GM12892 (cell line): ENCODE measurements around the gene PAX3. TPM values are rescaled to one million over a fixed set of nuclear protein-coding genes. Genes with fewer than 3 reads are reported as not detected.

Source experiments
- DNase-seq: peaks from one replicate; pipeline ENCODE4 v3.0.0; 2011; ENCODE audit not compliant: insufficient read length
- FAIRE-seq: peaks from 2 replicates; lab custom pipeline; 2011; peaks lifted over from hg19 to GRCh38; lab: Jason Lieb, UNC
- POLR2A ChIP-seq: IDR thresholded peaks from 2 replicates; pipeline ENCODE4 v1.6.1; 2011; ENCODE audit warnings: low read depth, low read length, control low read depth
- POLR2AphosphoS5 ChIP-seq: IDR thresholded peaks from 2 replicates; pipeline ENCODE4 v1.6.1; 2011; ENCODE audit warnings: low read depth, low read length, control low read depth
- TAF1 ChIP-seq: IDR thresholded peaks from 2 replicates; pipeline ENCODE4 v1.6.1; 2011; ENCODE audit warnings: low read depth, mild to moderate bottlenecking, control low read depth, low read length, borderline replicate concordance
- polyA plus RNA-seq: library from polyadenylated mRNA; unstranded; fragments of >200 nt; gene quantifications from one replicate; pipeline ENCODE4 v1.2.1, GENCODE V29; 2012; ENCODE audit warnings: missing spikeins, inconsistent platforms; ENCODE audit not compliant: missing spikeins

The PAX3 gene
- polyA plus RNA-seq, result not detected

DNA sequence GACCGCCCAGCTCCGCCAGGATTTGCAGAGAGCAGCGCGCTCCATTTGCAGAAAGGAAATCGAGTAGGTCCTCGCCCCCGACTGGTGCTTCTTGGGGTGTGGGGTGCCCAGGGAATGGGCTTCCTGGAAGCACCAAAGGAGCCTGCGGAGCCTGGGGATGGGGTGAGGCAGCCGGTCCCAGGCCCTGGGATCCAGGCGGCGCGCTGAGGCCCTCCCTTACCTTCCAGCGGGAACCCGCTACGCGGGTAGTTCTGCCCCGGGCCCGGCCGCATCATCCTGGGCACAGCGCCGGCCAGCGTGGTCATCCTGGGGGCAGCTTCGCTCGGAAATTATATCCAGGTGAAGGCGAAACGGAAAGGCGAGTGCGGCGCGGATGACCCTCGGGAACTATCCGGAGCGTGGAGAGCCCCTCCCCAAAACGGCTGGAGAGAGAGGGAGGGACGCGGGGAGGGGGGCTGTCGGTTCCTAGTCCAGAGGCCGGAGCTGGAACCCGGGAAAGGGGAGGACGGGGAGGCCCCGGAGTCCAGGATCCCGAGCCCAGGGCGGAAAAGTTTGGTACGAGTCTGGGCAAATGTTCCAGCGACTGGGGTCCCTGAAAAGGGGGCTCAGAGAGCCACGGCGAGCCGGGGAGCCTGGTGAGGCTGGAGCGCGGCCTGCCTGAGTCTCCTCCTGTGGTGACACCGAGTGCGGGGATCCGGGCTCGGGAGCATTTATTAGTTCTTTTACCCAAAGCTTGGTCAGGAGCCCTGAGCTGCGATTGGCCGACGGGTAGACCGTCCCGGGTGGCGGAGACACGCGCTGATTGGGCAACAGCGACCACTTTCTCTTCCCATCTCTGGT, at the start of gene PAX3:
Gene PAX3, minus strand, starts transcription at position 688 of the 840 bp plus-strand sequence. Its CDS starts 383 bp downstream, at position 305.
- no peak for TF ChIP-seq POLR2A
- no peak for TF ChIP-seq TAF1
- TF ChIP-seq POLR2AphosphoS5, result no peak
- DNase-seq (no peak), FAIRE-seq (no peak)

DNA sequence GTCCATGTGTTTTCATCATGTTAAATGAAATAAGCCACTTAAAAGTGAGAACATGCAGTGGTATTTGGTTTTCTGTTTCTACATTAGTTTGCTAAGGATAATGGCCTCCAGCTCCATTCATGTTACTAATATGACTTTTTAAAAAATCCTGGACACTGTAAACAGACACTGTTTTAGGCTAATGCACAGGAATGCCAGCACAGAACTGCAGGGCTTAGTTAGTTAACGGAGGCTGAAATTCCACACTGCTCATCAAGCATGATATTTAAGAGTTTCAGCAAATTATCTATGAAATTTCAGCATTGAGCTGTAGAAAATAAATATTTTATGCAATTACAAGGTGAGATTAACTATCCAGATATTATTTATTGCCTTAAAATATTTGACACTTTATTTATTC, 42.5 kb upstream of the PAX3 start:
- FAIRE-seq (no peak), DNase-seq (no peak)
- TF ChIP-seq TAF1 (no peak), POLR2A (no peak), POLR2AphosphoS5 (no peak)

DNA sequence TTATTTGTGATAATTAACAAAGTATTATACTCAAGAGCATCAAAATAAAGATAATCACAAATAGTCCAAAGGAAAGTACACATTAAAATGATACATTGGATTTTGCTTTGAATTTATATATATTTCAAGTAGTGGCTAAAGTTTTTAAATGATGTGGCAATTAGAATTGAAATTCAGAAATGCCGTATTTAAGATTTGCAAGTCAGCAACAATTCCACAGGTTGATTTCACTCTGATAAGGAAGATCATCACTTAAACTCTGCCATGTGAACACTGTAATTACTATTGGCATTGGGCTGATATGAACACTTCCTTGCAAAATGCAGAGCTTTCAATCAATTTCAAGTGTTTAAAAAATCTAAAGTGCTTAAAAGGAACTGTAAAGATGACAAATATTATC, 39.6 kb upstream of the PAX3 start:
- DNase-seq (no peak), FAIRE-seq (no peak)
- TF ChIP-seq POLR2AphosphoS5, result no peak
- TF ChIP-seq TAF1, result no peak
- TF ChIP-seq POLR2A, result no peak

DNA sequence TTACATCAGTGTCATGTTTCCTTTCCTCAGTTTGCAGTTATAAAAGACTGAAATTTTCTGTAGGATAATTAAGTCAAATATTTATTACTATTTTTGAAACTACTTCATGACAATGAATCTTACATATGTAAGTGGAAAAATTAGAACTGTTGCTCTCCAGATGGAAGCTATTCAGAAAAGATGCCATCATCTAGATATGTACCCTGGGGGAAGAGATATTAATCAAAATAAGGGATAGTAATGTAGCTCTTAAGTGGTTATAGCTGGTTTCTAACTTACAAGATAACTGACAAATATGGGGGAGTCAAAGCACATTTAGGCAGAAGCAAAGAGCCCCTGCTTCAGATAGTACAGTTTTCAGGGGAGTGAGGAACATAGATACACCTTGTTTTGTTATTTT, 38.1 kb upstream of the PAX3 start:
- no peak for DNase-seq
- FAIRE-seq, result no peak
- TF ChIP-seq POLR2A (no peak), TAF1 (no peak), POLR2AphosphoS5 (no peak)

DNA sequence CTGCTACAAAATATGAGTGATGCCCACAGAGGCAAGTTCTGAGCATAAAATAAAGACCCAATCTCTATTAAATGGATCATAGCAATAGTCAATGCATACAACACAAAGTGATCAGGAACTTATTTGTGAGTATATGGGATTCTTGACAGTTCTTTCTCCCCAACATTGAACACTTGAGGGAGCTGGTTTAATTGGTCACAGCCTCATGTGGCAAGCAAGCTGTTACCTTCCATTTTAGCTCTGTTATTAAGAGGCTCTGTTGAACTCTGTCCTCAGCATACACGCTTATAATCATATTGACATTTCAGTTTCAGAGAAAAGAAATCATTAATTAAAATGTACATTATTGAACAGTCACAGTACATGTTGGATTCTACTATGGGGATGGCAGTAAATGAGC, 37.6 kb upstream of the PAX3 start:
- no peak for FAIRE-seq
- no peak for DNase-seq
- no peak for TF ChIP-seq TAF1
- no peak for TF ChIP-seq POLR2AphosphoS5
- no peak for TF ChIP-seq POLR2A

DNA sequence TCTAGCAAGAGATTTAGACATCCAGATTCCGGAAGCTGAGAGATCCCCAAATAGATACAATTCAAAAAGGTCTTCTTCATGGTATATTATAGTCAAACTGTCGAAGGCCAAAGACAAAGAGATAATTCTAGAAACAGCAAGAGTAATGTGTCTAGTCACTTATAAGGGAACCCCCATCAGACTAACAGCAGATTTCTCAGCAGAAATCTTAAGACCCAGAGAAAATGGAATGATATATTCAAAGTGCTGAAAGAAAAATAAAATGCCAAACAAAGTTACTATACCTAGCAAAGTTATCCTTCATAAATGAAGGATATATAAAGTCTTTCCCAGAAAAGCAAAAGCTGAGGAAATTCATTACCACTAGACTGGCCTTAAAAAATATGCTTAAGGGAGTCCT, 36.1 kb upstream of the PAX3 start:
- FAIRE-seq (no peak), DNase-seq (no peak)
- TF ChIP-seq POLR2A (no peak), POLR2AphosphoS5 (no peak), TAF1 (no peak)

DNA sequence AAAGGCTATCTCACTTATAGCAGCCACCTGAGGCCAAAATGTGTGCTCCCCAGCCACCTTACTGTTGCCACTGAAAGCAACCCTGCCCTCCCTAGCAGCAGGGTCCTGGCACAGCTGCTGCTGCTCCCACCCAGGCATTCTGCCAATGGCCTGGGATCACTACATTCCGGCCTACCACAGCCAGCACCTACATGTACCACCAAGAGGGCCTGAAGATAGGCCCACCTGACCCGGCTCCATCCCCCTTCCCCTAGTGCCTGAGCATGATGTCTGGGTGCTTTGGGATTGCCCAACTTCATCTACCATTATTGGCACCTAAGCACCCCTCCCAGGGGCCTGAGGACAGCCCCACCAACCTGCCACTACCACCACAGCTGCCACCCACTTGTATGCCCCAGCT, 34.6 kb upstream of the PAX3 start:
- FAIRE-seq, result no peak
- no peak for DNase-seq
- TF ChIP-seq TAF1, result no peak
- no peak for TF ChIP-seq POLR2A
- TF ChIP-seq POLR2AphosphoS5, result no peak

DNA sequence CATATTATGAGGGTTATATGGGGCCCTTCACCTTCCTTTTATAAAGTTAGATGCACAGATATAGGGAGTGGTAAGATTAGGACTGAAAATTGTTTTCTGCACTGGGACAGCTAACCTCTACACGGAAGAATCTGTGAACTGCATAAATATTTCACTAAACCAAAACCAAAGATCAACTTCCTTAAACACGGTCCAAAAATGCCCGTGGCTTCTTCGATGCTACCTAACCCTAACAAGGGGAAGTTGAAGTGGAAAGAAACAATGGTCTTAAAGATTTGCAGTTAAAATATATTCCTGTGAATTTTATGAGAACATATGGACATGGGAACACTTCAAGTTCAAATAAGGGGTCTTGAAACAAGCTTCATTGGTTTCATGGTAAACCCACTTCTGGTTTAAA, 33.3 kb upstream of the PAX3 start:
- no peak for FAIRE-seq
- no peak for DNase-seq
- no peak for TF ChIP-seq POLR2AphosphoS5
- TF ChIP-seq TAF1, result no peak
- no peak for TF ChIP-seq POLR2A

DNA sequence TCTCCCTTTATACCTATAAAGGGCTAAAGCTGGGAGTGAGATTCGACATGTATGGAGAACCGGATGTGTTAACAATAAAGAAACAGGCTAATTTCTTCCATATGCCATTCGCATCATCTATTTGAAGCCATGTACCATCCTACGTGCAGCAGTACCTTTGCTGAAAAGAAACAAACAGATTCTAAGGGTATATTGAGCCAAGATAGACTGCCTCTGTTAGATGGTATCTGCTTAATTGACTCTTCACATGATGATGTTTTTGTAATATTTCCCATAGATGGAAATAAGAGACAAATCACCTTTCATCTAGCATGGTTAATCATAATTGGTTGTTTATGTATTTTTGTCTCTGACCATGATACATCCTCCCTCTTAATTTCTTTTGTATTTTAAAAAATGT, 32.1 kb upstream of the PAX3 start:
- TF ChIP-seq POLR2AphosphoS5 (no peak), POLR2A (no peak), TAF1 (no peak)
- DNase-seq, result no peak
- FAIRE-seq, result no peak

DNA sequence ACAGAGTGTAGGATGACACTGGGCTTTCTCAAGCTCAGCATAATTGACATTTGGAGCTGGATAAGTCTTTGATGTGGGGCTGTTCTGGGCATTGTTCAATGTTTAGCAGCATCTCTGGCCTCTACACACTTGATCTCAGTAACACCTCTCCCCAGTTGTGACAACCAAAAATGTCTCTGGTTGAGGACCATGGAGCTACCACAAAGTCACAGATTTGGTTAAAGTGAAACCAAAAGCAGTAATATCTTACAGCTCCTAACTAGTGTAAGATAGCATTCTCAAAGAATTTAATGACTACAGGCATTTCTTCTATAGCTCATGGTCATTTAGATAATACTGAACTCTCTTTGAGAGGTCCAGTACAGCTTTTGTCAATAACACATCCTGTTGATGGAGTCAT, 23.4 kb upstream of the PAX3 start:
- TF ChIP-seq TAF1 (no peak), POLR2AphosphoS5 (no peak), POLR2A (no peak)
- no peak for DNase-seq
- no peak for FAIRE-seq

DNA sequence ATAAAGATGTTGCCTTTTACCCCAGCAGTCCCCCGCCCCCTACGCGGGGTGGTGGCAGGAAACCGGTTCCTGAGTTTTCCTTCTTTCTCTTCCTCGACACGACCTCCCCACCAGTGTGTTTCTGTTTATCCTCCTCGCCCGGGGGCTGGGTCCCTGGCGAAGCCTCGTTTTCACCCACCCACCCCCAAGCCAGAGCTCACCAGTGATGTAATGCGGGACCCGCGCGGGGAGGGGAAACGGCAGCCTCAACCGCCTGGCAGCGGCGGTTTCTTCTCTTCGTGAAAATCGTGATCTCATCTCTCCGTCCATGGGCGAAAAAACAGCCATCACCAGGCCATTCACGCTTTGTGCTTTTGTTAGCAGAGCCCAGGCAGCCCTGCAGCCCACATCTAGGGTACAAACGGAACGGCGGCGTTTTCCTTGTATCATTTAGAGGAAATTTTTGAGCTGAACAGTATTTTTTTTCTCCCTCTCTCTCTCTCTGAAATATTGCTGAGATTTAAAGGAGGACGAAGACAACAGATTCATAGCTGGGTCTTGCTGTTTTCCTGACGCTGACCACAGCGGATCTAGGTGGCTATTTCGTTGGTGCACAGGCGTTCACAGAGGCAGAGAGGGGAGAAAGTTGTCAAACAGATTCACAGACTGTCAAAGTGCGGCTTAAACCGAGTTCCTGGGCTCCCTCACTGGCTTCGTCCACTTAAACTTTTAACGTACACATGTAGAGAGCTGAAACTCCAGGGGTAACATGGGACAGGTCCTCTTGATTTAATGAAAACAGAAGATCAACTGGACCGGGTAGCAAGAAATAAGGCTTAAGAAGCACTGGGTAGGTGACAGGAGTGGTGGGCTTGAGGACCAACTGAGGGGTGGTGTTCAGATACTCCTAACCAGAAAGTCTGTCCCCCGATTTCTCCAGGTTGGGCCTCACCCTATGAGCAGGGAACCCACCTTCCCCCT, 21.9 kb upstream of the PAX3 start:
- FAIRE-seq (peak; percentile 78), DNase-seq (no peak)
- no peak for TF ChIP-seq TAF1
- no peak for TF ChIP-seq POLR2A
- TF ChIP-seq POLR2AphosphoS5, result no peak
